Caco-2 (cell line): Measurements from ENCODE around the gene MXD3. TPM values are rescaled to one million over a fixed set of nuclear protein-coding genes. Genes with fewer than 3 reads are reported as not detected.

Experiments
- BruUV-seq: library from RNA; stranded (reverse); fragments of 400-500 nt; replicated peaks from 2 replicates; lab custom pipeline; 2021; lab: Mats Ljungman, UMichigan
- CTCF ChIA-PET: fragments of 300-600 bp; sonication (Branson Sonifier 250); formaldehyde crosslinking; loops from one replicate; lab custom pipeline; 2022; ENCODE audit warnings: antibody characterized with exemption; lab: Charles Lee
- POLR2A ChIA-PET: fragments of 300-600 bp; sonication (Branson Sonifier 250); formaldehyde crosslinking; loops from one replicate; lab custom pipeline; 2022; ENCODE audit warnings: antibody characterized with exemption; lab: Charles Lee
- DNase-seq, 2 experiments: peaks; one replicate each; pipeline versions ENCODE4 v3.0.0 to v3.0.0-alpha.2; 2020 to 2022
- H3K27me3 ChIP-seq: replicated peaks from 2 replicates; pipeline ENCODE4 v1.6.0; 2011; ENCODE audit warnings: low read length; ENCODE audit not compliant: control insufficient read depth, insufficient read depth
- H3K36me3 ChIP-seq: 2 replicates; pipeline ENCODE4 v1.5.1; 2011; ENCODE audit warnings: low read length; ENCODE audit not compliant: control insufficient read depth, insufficient read depth
- H3K4me1 ChIP-seq: fragments of 250-450 bp; sonication (Bioruptor Pico); 2 replicates; pipeline ENCODE4 v1.5.1; 2020; ENCODE audit warnings: mild to moderate bottlenecking
- H3K4me3 ChIP-seq: 2 replicates; pipeline ENCODE4 v1.5.1; 2011; ENCODE audit warnings: low read depth, mild to moderate bottlenecking, control low read depth, low read length
- H3K9me3 ChIP-seq: fragments of 250-450 bp; sonication (Bioruptor Pico); 2 replicates; pipeline ENCODE4 v1.5.1; 2020; ENCODE audit warnings: mild to moderate bottlenecking, moderate library complexity
- H3K27ac Mint-ChIP-seq: one replicate; pipeline ENCODE4 v1.8.0; 2022; ENCODE audit warnings: mixed read lengths; ENCODE audit not compliant: unreplicated experiment
- H3K27me3 Mint-ChIP-seq: one replicate; pipeline ENCODE4 v1.8.0; 2022; ENCODE audit warnings: mixed read lengths; ENCODE audit not compliant: insufficient read depth, unreplicated experiment
- H3K36me3 Mint-ChIP-seq: one replicate; pipeline ENCODE4 v1.8.0; 2022; ENCODE audit warnings: mild to moderate bottlenecking, mixed read lengths; ENCODE audit not compliant: insufficient read depth, unreplicated experiment
- H3K4me1 Mint-ChIP-seq: one replicate; pipeline ENCODE4 v1.8.0; 2022; ENCODE audit warnings: low read depth, mixed read lengths; ENCODE audit not compliant: unreplicated experiment
- H3K4me3 Mint-ChIP-seq: one replicate; pipeline ENCODE4 v1.8.0; 2022; ENCODE audit warnings: mild to moderate bottlenecking, moderate library complexity, mixed read lengths; ENCODE audit not compliant: unreplicated experiment
- H3K9me3 Mint-ChIP-seq: one replicate; pipeline ENCODE4 v1.8.0; 2022; ENCODE audit warnings: mixed read lengths; ENCODE audit not compliant: unreplicated experiment
- CTCF ChIP-seq, 2 experiments: fragments of 200-600 bp in 1 of 2; IDR thresholded peaks; 1 replicate in 1 of 2; 2 replicates in 1 of 2; pipeline versions ENCODE4 v1.5.1 to v1.8.0; 2011 to 2022; ENCODE audit warnings: antibody characterized with exemption in 1 of 2, control low read depth in 1 of 2, inconsistent platforms in 1 of 2, low read depth in 1 of 2, low read length in 1 of 2, mild to moderate bottlenecking in 1 of 2, moderate library complexity in 1 of 2; ENCODE audit not compliant: insufficient read depth in 1 of 2, severe bottlenecking in 1 of 2, unreplicated experiment in 1 of 2
- intact Hi-C: fragments of 100-400 bp; cut with micrococcal nuclease; formaldehyde crosslinking; loops from one replicate; pipeline ENCODE4 v1.10.0; 2022; ENCODE audit not compliant: unreplicated experiment
- total RNA-seq: library from RNA; stranded (reverse); gene quantifications from 2 replicates; pipeline ENCODE4 v1.2.3, GENCODE V29; 2022

The MXD3 gene
- total RNA-seq, 1 experiment from 2014 or later: 19.8 TPM

GRCh38 chr5:177350776-177351391 lies 39.2 kb upstream of the MXD3 start:
- H3K9me3 ChIP-seq: no peaks in the 10 kb centered on the region
- peaks cover 27% of the 10 kb centered on the region for H3K4me1 Mint-ChIP-seq
- H3K36me3 Mint-ChIP-seq: peaks cover 34% of the 10 kb centered on the region
- peak overlapping the region; percentile 100 for H3K27ac Mint-ChIP-seq
- peaks cover 15% of the 10 kb centered on the region for H3K9me3 Mint-ChIP-seq
- no peak for TF ChIP-seq CTCF (IDR thresholded peaks at IDR 0.05; ENCODE audit: insufficient read depth in 1 of 2, low read depth in 1 of 2, low read length in 1 of 2, severe bottlenecking in 1 of 2, unreplicated experiment in 1 of 2)
- BruUV-seq: TSS peak; percentile 36
- peak overlapping the region; percentile 95 for H3K4me3 Mint-ChIP-seq
- H3K4me3 ChIP-seq: peak overlapping the region; percentile 70
- CTCF ChIA-PET: interaction anchor here (0.6 to 2.6 kb wide), 7 partner anchors 18 to 79 kb away, joined by 3 to 19 read pairs (median 7); no protein-coding TSS in a partner anchor
- no peaks in the 10 kb centered on the region for H3K27me3 Mint-ChIP-seq
- 0 out of 2 replicates have a peak, but pooled peaks cover 2% of the 10 kb centered on the region for H3K36me3 ChIP-seq
- no peak for DNase-seq
- POLR2A ChIA-PET: interaction anchor here (1.2 to 1.9 kb wide), 7 partner anchors 16 to 75 kb away, joined by 3 to 22 read pairs (median 4); partner anchors contain the start of genes GRK6, PRELID1 and RAB24
- intact Hi-C loops: loop anchor here (2.0 kb wide), 2 partner anchors 20 to 38 kb away; no protein-coding TSS in a partner anchor
- peaks cover 12% of the 10 kb centered on the region; the same call in 1 of the 2 replicates for H3K4me1 ChIP-seq
- H3K27me3 ChIP-seq: no peaks in the 10 kb centered on the region

DNA sequence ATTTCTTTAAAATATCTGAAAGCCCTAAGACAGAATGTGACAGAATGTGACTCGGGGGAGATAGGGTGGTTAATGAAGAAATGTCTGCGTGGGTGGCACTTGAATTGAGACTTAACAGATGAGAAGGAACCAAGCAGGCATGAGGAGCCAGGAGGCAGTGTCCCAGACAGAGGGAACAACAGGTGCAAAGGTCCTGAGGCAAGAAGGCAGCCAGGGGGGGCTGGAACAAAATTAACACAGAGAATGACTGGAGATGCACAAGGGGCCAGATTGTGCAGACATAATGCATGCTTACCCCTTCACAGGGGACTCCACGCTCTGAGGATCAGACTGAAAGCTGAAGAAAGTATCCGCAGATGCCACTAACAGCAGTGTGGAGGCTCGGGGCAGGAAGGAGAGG lies 38.1 kb upstream of the MXD3 start:
- H3K27ac Mint-ChIP-seq: no peak overlapping the region
- H3K4me3 Mint-ChIP-seq: peak overlapping the region; percentile 95
- Histone ChIP-seq H3K36me3 (0 out of 2 replicates have a peak, but pooled peaks cover 2% of the 10 kb centered on the region), H3K27me3 (no peaks in the 10 kb centered on the region), H3K4me1 (peaks cover 12% of the 10 kb centered on the region; the same call in 1 of the 2 replicates), H3K4me3 (no peak overlapping the region), H3K9me3 (no peaks in the 10 kb centered on the region)
- intact Hi-C loops: loop anchor here (2.0 kb wide), 2 partner anchors 21 to 37 kb away; no protein-coding TSS in a partner anchor
- DNase-seq: no peak
- no peak for TF ChIP-seq CTCF (IDR thresholded peaks at IDR 0.05; ENCODE audit: insufficient read depth in 1 of 2, low read depth in 1 of 2, low read length in 1 of 2, severe bottlenecking in 1 of 2, unreplicated experiment in 1 of 2)
- H3K4me1 Mint-ChIP-seq: peaks cover 26% of the 10 kb centered on the region
- H3K36me3 Mint-ChIP-seq: peaks cover 44% of the 10 kb centered on the region
- ChIA-PET POLR2A (no interaction called here), CTCF (no interaction called here)
- no peaks in the 10 kb centered on the region for H3K27me3 Mint-ChIP-seq
- no TSS peak for BruUV-seq
- H3K9me3 Mint-ChIP-seq: peaks cover 9% of the 10 kb centered on the region

- H3K36me3 Mint-ChIP-seq: peaks cover 49% of the 10 kb centered on the region
- BruUV-seq: no TSS peak
- TF ChIP-seq CTCF (IDR thresholded peaks at IDR 0.05; ENCODE audit: insufficient read depth in 1 of 2, low read depth in 1 of 2, low read length in 1 of 2, severe bottlenecking in 1 of 2, unreplicated experiment in 1 of 2): no peak
- intact Hi-C loops: no loop called here
- H3K27ac Mint-ChIP-seq: no peak overlapping the region
- peak overlapping the region; percentile 95 for H3K4me3 Mint-ChIP-seq
- ChIA-PET POLR2A (no interaction called here), CTCF (interaction anchor here (0.8 kb wide), 1 partner anchor 22 kb away, joined by 3 read pairs; no protein-coding TSS in a partner anchor)
- H3K27me3 ChIP-seq: no peaks in the 10 kb centered on the region
- H3K4me3 ChIP-seq: no peak overlapping the region
- no peaks in the 10 kb centered on the region for H3K9me3 ChIP-seq
- peaks cover 5% of the 10 kb centered on the region for H3K9me3 Mint-ChIP-seq
- DNase-seq: no peak
- no peaks in the 10 kb centered on the region for H3K27me3 Mint-ChIP-seq
- H3K36me3 ChIP-seq: 0 out of 2 replicates have a peak, but pooled peaks cover 2% of the 10 kb centered on the region
- peaks cover 22% of the 10 kb centered on the region for H3K4me1 Mint-ChIP-seq
- H3K4me1 ChIP-seq: peaks cover 12% of the 10 kb centered on the region; the same call in 1 of the 2 replicates
These were observed 37.6 kb upstream of the MXD3 start for GRCh38 chr5:177349362-177349647.
